Fibroblast of pulmonary artery (primary cell): ENCODE data around the gene TOR3A.

Experiments
- DNase-seq: peaks from one replicate; pipeline ENCODE4 v3.0.0-alpha.2; 2010; ENCODE audit warnings: low read depth
- H3K4me3 ChIP-seq: replicated peaks from 2 replicates; pipeline ENCODE4 v1.5.1; 2011; ENCODE audit warnings: low read depth, mild to moderate bottlenecking, control low read depth, low read length, moderate library complexity
- CTCF ChIP-seq: IDR thresholded peaks from 2 replicates; pipeline ENCODE4 v1.5.1; 2011; ENCODE audit warnings: mild to moderate bottlenecking, control low read depth, low read length, inconsistent platforms; ENCODE audit errors: missing control alignments

The TOR3A gene

GRCh38 chr1:179042700-179043099 is 39.2 kb upstream of the TOR3A start:
- no peak for DNase-seq
- no peak overlapping the region for H3K4me3 ChIP-seq
- no peak for TF ChIP-seq CTCF

- no peak overlapping the region for H3K4me3 ChIP-seq
- no peak for TF ChIP-seq CTCF
- no peak for DNase-seq
These were observed 38.6 kb upstream of the TOR3A start for GRCh38 chr1:179043266-179043665.

- DNase-seq: no peak
- H3K4me3 ChIP-seq: no peak overlapping the region
- no peak for TF ChIP-seq CTCF
These were observed 38.0 kb upstream of the TOR3A start for GRCh38 chr1:179043907-179044306.

GRCh38 chr1:179046808-179047635 is 34.8 kb upstream of the TOR3A start:
- no peak for DNase-seq
- TF ChIP-seq CTCF: no peak

GRCh38 chr1:179047636-179047997 is 34.3 kb upstream of the TOR3A start:
- no peak overlapping the region for H3K4me3 ChIP-seq
- TF ChIP-seq CTCF: no peak
- no peak for DNase-seq

More at GRCh38 chr1:179046808-179047635, 34.8 kb upstream of the TOR3A start:
- H3K4me3 ChIP-seq: no peak overlapping the region

GRCh38 chr1:179048339-179049124 is 33.3 kb upstream of the TOR3A start:
- TF ChIP-seq CTCF: no peak
- no peak overlapping the region for H3K4me3 ChIP-seq
- DNase-seq: no peak
